CD4-positive, alpha-beta T cell treated with Interleukin-15 for 4 hours (primary cell): ENCODE data around the gene NOPCHAP1.
"Not testable (repeated sequence)": the region's sequence is repeated elsewhere in the genome, so short reads cannot be mapped to it uniquely, and the experiment has no call there.

ENCODE experiments used
- DNase-seq: peaks from one replicate; pipeline ENCODE4 v3.0.0-alpha.2; 2020; ENCODE audit warnings: low spot score

Gene NOPCHAP1

DNA sequence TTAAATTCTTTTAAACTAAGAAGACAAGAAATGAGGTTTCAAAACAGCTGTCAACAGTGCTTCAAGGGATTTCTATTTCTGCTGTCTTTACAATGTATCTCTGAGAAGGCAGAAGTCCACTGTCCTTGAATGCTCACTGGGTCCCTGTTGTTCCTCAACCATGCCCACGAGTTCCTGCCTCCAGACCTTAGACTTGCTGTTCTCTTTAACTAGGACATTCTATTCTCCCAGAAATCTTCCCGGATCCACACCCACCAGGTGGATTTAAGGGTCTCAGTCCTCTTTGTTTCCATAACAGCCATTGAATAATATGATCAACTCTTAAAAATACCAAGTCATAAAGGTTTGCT, 21.3 kb upstream of the NOPCHAP1 start:
- DNase-seq: no peak

DNA sequence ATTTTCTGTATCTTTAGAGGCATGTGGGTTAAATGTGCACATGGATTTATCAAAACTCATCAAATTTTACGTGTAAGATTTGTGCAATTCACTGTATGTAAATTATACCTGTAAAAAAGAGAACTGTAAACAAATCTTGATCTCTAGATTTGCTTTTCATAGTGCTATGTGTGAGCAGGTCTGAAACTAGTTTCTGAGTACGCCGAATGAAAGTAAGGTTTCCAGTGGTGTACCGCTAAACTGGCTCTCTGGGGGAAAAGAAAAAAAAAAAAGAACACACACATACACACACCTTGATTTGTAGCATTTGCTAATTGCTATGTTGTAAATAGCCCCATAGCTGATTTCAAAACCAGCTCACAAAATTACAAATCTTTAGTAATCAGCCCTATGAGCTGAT, 19.4 kb upstream of the NOPCHAP1 start:
- DNase-seq: no peak

DNA sequence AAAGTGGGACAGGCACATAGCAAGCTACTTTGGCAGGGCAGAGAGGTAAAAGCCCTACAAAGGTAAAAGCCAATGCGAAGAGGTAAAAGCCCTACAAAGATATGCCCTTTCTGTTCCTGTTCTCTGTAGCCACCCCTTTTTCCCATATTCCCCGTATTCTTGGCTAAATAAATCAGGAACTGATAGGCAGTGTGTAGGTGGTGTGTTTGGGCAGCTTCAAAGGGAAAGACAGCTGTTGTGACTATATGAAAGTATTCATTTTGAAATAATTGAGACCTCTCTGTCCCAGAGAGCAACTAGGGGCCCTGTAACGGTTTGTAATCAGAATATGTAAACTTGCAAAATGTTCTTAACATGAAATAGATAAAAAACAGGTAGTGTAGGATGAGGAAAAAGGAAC, 16.8 kb upstream of the NOPCHAP1 start:
- DNase-seq: no peak

DNA sequence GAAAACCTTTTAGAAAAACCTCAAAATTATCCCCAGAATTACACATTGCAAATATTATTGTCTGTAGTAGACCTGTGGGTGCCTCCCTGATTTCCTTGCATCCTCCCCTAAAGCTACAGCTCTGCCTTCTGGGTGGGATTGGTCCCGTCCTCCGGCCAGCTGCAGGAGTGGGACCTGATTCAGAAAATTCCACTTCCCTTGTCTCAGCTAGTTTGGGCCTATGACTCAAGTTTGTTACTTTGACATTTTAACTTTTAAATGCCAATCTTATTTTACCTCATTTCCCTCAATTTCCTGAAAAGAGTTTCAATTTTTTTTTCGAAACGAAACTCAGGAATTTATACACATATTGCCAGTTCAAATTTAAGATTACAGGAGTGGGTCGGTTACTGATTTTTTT, 14.8 kb upstream of the NOPCHAP1 start:
- DNase-seq: no peak

DNA sequence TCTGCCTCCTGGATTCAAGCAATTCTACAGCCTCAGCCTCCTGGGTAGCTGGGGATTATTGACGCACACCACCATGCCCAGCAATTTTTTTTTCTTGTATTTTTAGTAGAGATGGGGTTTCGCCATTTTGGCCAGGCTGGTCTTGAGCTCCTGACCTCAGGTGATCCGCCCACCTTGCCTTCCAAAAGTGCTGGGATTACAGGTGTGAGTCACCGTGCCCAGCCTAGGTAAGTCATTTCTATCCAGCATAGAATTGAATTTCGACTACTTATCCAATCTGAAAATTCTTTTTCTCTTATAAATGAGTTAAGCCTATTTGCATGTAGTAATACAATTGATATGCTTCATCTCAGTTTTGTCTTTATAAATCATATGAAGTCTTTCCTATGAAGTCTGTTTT, 12.9 kb upstream of the NOPCHAP1 start:
- DNase-seq: no peak

DNA sequence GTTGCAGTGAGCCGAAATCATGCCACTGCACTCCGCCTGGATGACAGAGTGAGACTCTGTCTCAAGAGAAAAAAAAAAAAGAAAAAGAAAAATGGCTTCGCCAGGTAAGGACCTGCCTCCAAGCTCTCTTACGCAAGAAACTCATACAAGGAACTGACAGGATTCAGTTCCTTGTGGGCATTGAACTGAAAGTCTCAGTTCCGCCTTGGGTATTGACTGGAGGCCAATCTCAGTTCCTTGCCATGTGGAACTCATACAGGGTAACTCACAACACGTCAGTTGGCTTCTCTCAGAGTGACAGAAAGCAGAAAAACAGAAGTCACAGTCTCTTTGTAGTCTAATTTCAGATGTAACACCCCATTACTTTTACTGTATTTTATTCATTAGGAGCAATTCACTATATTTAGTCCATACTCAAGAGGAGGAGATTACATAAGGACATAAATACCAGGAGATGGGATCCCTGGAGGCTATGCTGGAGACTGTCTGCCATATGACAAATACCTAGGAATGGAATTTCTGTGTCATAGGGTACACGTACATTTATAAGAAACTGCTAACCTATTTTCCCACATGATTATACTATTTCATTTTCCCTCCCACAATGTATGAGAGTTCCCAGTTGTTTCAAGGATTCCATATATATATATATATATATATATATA, 11.4 kb upstream of the NOPCHAP1 start:
- no peak for DNase-seq

DNA sequence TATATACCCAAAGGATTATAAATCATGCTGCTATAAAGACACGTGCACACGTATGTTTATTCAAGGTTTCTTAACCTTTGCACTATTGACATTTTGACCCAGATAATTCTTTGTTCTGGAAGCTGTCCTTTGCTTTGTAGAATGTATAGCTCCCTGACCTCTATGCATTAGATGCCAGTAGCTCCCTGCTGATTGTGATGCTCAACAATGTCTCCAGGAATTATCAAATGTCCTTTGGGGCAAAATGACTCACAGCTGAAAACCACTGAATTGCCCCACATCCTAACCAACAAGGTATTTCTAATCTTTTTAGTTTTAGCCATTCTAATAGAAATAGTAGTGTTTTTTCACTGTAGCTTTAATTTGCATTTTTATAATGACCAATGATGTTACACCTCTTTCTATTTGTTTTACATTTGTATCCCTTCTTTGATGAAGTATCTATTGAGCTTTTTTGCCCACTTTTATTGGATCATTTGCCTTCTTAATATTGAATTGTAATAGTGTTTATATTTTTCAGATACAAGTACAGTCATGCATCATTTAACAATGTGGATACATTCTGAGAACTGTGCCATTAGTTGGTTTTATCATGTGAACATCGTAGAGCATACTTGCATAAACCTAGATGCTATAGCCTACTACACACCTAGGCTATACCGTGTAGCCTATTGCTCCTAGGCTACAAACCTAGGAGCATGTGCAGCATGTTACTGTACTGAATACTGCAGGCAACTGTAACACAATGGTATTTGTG, 10.4 kb upstream of the NOPCHAP1 start:
- DNase-seq: no peak

DNA sequence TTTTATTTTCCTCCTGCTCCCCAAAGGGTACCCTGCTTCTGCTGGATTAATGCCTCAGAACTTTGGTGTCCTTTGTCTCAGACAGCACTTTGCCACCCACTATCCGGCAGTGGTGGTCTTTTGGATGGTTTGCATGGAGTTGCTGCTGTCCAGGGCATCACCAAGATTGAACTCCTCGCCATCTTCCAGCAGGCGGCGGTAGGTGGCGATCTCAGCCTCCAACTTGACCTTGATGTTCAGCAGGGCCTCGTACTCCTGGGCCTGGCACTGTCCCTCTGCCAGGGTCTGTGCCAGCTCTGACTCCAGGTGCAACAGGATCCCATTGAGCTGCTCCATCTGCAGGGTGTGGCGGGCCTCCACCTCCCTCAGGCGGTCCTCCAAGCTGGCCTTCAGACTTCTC, 9.4 kb upstream of the NOPCHAP1 start:
- no peak for DNase-seq

DNA sequence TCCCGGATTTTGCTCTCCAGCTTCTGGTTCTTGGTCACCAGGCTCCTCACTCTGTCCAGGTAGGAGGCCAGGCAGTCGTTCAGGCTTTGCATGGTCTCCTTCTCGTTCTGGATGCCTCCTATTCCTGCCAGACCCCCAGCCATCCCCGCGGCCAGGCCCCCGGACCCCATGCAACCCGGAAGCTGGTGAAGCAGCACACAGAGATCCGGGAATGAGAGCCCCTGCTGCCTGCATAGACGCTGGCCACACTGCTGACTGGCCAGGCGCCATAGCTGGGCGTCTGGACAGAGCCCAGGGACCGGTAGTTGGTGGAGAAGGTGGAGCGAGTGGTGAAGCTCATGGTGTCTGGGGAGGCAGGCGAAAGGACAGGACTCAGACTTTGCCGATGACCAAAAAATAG, 8.4 kb upstream of the NOPCHAP1 start:
- DNase-seq: not testable (repeated sequence)

DNA sequence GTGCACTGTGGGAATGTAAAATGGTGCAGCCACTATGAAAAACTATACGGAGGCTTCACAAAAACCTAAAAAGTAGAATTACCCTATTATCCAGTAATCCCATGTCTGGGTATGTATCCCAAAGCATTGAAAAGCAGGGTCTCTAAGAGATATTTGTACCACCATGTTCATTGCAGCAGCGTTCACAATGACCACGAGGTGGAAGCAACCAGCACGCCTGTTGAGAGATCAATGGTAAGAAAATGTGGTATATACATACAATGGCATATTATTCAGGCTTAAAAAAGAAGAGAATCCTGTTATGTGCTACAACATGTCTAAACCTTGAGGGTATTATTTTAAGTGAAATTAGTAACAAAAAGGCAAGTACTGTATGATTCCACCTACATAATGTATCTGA, 910 bp upstream of the NOPCHAP1 start:
- no peak for DNase-seq

DNA sequence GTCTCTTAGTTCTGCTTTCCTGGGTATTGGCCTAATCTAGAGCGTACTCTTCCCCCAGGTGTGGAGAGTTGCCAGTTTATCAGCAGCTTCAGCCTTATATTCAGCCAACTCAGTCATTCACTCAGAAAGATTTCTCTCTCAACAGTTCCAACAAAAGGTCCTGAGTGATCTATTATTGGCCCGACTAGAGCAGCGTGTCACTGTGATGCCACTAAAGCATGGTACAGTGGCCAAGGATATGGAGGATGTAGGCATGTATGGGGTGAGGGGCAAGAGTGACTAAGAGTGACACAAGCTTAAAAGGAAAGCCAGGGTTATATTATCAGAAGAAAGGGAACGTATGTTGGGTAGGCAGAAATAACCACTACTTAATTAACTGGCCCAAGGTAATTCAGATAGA, 4.8 kb downstream of the NOPCHAP1 start:
- no peak for DNase-seq

DNA sequence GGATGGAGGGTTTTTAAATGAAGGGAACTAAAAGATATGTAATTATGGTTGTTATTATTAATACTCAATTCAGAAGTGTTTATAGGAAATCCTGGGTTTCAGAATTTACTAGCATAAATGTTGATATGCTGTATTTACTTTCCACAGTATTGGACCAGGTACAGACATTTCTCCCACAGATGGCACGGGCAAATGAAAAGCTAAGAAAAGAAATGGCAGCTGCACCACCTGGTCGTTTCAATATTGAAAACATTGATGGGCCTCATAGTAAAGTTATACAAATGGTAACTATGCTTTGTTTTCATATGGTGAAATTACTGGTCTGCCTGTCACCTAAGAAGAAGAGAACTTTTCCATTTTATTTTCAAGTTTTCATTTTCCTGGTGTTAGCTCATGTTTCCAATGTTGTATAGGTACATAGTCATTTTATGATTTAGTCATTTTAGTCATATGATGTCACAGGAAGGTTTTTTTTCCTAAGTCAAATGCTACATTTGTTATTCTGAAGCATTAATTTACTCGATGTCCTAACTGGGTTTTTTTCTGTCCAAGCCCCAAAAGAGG, 5.5 kb downstream of the NOPCHAP1 start:
- DNase-seq: no peak

DNA sequence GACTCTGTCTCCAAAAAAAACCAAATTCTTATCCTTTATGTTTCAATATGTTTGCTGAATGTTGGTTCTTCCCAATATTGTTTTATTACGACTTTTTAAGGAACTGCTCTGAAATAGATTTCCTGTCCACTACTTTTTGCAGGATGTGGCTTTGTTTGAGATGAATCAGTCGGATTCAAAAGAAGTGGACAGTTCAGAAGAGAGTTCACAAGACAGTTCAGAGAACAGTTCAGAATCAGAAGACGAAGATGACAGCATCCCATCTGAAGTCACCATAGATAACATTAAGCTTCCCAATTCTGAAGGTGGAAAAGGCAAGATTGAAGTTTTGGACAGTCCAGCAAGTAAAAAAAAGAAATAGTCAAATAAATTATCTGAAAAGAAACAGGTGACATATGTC, 8.2 kb downstream of the NOPCHAP1 start:
- no peak for DNase-seq

DNA sequence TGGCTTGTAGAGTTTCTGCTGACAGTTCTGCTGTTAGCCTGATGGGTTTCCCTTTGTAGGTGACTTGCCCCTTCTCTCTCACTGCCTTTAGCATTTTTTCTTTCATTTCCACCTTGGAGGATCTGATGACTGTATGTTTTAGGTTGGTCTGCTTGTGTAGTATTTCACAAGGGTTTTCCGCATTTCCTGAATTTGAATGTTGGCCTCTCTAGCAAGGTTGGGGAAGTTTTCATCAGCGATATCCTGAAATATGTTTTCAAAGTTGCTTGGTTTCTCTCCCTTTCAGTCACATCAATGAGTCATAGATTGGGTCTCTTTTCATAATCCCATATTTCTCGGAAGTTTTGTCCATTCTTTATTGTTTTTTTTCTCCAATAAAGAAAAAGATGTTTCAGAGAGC, 11.4 kb downstream of the NOPCHAP1 start:
- no peak for DNase-seq

DNA sequence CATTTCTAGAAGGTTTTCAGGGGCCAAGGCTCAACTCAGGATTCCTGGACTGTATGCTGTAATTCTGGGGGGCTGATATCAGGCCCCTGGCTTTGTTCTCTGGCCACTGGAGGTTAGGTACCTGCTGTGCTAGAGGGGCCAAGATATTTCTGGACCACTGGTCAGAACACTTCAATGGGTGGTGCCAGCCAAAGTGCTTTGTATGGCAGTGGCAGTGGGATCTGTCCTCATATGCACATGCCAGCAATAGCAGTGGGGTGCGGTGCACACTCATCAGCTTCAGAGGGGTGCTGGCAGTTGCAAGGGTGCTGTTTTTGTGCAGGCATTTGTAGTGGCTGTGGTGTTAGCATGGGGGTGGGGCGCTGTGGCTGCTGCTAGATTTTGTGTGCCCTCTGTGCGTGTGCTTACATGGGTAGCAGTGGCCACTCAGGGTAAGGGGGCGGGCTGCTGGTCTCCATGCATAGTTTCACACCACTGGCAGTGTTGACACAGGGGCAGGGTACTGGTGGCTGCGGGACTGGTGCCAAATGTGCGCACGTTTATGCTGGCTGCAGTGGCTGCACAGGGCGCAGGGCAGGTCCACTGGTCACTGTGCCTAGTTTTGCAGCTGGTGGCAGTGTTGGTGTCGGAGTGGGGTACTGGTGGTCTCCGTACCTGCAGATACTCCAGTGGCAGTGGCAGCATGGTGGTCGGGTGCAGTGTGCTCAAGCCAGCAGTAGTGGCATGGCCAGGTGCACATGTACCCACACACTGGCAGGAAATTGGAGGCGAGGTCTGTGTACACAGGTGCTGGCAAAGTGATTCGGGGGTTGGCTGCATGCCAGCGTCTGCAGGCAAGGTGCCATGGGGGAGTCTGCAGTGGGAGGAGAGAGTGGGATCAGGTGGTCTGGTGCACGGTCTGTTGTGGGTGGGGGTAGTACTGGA, 12.6 kb downstream of the NOPCHAP1 start:
- no peak for DNase-seq

DNA sequence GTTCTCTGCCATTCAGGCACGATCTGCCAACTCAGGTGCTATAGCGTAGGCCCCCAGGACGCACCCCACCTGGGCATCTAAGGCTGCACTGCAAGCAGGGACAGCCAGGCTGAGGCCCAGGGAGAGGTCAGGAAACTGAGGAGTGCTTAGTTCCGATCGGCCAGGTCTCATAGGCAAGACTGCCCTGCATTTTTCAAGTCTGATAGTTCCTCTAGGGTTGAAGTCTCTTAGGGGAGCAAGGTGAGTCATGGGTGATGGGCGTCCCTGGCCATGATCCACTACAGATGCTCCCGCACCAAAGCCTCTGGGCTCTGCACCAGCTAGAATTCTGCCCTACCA, 13.2 kb downstream of the NOPCHAP1 start:
- DNase-seq: no peak

DNA sequence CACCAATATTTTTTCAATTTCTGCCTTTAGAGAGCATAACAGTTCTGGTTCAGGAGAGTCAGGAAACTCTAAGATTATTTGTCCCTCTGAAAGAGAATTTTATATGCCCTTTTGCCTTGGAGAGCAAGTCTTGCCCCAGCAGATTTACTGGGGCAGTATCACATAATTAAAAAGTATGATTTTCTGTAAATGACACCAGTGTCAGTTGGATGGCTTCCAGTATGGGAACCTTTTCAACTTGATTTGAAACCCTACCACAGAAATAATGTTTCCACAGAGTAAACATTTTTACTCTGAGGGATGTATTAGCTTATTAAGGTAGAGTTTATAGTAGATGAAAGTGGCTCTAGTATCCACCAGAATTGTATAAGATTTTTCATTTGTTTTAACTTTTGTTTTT, 15.4 kb downstream of the NOPCHAP1 start:
- DNase-seq: no peak

DNA sequence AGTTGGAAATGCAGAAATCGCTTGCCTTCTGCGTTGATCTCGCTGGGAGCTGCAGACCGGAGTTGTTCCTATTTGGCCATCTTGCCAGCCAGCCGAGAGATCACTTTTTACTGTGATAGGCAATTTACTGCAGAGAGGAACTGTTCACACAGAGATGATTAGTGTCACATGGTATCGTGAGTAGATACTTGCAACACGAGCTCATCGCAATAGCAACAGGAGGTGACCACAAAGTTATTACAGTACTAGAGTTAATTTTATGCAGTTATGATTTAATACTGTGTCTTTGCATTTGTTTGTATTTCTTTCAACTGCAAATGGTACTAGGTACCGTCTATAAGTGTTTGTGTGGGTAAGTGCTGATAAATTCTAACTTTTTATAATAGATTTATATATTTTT, 27.8 kb downstream of the NOPCHAP1 start:
- DNase-seq: no peak

DNA sequence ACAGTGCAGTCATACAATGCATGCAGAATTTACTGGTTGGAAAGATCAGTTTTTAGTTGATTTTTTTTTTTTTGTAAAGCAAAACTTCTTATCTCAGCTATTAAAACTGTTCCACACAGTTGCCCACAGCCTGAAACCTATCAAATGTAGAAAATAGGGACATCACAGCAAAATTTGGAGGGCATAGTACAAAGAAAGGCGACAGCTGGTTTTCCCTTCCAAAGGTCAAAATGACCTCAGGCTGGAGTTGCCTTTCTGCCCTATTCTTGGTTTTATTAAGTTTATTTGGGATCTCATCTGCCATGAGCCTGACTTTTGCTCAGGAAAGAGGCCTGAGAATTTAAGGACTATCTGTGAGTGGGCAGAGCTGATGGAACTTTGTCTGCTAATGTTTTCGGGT, 28.5 kb downstream of the NOPCHAP1 start:
- no peak for DNase-seq

DNA sequence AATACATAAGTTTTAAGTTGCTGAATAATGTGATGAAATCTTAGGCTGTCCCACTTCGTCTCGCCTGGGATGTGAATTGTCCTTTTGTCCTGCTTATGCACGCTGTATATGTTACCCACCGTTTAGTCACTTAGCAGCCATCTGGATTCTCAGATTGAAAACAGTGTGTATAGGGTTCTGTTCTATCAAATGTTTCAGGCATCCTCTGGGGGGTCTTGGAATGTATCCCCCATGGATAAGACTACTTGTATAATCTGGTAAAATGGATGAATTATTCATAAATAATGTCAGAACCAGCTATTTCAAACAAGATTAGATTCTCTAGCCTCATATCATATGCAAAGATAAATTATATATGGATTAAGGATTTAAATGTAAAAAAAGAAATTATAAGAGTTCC, 29.4 kb downstream of the NOPCHAP1 start:
- DNase-seq: no peak

DNA sequence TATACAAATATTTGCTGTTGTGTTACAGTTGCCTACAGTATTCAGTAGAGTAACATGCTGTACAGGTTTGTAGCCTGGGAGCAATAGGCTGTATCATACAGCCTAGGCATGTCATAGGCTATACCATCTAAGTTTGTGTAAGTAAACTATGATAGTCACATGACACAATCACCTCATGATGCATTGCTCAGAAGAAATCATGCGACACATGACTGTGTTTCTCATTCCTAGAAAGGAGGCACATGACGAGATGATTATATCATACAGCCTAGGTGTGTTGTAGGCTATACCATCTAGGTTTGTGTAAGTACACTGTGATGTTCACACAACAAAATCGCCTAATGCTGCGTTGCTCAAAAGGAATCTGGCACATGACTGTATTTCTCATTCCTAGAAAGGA, 31.9 kb downstream of the NOPCHAP1 start:
- no peak for DNase-seq

DNA sequence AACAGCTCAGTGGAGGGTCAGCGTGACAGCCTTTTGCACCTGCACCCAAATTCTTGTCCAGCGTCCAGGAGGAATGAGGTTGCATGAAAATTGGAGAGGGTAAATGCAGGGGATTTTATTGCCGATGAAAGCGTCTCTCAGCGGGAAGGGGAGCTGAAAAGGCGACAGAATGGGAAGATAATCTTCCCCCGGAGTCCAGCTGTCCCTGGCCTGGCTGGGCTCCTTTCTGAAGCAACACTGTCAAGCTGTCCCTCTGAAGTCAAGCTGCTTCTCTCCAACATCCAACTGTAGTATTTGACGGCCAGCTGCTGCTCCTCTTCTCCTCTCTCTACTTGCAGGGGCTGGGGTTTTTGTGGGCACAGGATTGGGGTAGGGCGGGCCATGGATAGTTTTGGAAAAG, 32.7 kb downstream of the NOPCHAP1 start:
- no peak for DNase-seq
